ENCODE measurements around the gene EPS8L2.
"Not testable (repeated sequence)": the region's sequence is repeated elsewhere in the genome, so short reads cannot be mapped to it uniquely, and the experiment has no call there.

The EPS8L2 gene

GRCh38 chr11:705646-706438 is at the start of gene EPS8L2:
Gene EPS8L2, plus strand, starts transcription at chr11:706231. Its CDS starts 3,177 bp downstream, at chr11:709408.
- FAIRE-seq, result no peak

- FAIRE-seq, result no peak
Measured at GRCh38 chr11:656426-656825, 49.6 kb upstream of the EPS8L2 start.

- FAIRE-seq, result no peak
Measured at GRCh38 chr11:656866-657265, 49.2 kb upstream of the EPS8L2 start.

DNA sequence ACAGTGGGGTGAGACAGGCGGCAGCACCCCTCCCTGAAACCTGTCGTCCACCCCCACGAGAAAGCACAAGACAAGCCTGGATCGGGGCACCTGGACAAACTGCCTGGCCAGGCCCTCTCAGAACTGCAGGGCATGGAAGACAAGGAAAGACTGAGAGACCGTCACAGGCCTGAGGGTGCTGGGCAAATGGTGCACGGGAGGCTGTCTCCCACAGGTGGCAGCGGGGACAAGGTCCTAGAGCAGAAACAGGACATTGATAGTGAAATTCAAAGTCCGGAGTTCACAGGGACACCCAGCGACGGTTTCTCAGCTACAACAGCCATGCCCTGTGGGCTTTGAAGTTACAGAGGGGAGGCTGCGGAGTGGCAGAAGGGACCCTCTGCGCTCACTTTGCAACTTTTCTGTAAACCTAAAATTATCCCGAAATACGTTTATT is 48.3 kb upstream of the EPS8L2 start:
- FAIRE-seq, result no peak

GRCh38 chr11:659532-660085 is 46.4 kb upstream of the EPS8L2 start:
- no peak for FAIRE-seq

- FAIRE-seq, result no peak
Measured at GRCh38 chr11:660281-660680, 45.8 kb upstream of the EPS8L2 start.

DNA sequence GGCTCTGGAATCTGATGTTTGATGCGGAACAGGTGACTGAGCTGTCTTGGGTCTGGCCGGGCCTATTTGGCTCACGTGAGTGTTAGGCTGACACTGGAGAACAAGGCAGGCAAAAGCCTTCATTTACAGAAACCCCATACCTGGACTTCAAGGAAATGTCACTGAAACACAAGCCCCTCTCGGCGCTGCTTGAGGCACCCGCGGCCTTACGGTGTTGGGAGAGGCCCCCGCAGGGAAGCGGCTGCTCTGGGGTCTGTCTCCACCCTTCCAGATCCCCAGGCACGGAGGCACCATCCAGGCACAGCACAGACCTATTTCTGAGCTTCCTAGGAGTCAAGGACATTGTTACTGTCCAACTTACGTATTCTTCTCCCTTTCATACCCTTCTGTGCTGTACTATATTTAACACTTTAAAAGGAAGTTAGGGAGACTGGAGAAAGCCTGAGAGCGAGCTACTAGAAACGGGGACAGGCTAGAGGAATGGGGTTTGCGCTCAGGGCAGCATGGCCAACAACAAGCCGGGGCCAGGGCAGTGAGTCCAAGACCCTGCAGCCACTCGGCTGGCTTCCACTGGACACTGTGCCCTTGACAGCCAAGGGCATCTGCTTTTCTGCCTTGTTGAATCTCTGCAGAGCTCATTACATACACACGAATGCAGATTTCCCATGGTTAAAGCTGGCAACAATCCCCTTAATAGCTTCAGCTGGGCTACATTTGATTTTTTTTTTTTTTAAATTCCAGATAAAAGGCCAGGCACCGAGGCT is 45.2 kb upstream of the EPS8L2 start:
- no peak for FAIRE-seq

GRCh38 chr11:662689-663274 is 43.2 kb upstream of the EPS8L2 start:
- FAIRE-seq, result no peak

- FAIRE-seq, result no peak
Measured at GRCh38 chr11:665062-665703, 40.8 kb upstream of the EPS8L2 start.

DNA sequence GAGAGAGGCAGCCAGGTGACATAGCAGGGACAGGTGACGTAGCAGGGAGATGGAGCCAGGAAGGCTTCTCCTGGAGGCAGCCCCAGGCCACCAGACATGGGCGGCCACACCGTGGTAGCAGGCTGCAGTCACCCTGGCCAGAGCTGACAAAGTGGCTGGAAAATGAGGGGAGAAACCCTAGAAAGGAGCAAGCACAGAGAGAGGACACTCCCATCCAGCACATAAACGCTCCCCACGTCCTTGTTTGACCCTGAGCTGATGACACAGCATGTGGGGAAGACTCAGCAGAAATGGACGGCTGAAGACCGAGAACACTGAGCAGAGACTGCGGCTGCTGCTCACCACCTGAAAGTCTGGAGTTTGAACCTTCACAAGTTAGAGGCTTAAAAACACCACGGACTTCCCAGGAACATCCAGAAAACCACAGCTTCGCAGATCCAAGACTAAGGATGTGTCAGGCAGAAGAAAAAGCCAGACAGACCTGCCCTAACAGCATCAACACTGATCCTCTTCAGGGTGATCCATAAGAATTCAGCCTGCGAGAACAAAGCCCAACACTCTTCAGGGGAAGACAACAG is 40.2 kb upstream of the EPS8L2 start:
- FAIRE-seq, result no peak

- FAIRE-seq, result no peak
Measured at GRCh38 chr11:673866-674265, 32.2 kb upstream of the EPS8L2 start.

- no peak for FAIRE-seq
Measured at GRCh38 chr11:674406-674805, 31.6 kb upstream of the EPS8L2 start.

DNA sequence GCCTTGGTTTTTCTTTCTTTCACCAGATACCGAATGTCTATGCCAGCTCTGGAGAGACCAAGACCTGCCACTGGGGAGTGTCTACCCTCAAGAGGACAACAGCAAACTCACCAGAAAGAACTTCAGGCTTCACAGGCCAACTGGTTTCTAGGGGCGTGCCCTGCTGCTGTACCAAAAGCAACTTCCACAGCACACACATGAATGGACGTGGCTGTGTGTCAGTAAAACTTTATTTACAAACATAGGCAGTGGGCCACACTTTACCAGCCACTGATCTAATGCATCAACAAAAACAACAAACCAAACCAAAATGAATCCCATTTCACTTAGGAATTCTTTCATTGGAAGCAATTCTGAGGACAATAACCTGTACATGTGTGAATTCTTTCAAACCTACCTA is 27.7 kb upstream of the EPS8L2 start:
- no peak for FAIRE-seq

- FAIRE-seq, result no peak
Measured at GRCh38 chr11:679271-680207, 26.5 kb upstream of the EPS8L2 start.

DNA sequence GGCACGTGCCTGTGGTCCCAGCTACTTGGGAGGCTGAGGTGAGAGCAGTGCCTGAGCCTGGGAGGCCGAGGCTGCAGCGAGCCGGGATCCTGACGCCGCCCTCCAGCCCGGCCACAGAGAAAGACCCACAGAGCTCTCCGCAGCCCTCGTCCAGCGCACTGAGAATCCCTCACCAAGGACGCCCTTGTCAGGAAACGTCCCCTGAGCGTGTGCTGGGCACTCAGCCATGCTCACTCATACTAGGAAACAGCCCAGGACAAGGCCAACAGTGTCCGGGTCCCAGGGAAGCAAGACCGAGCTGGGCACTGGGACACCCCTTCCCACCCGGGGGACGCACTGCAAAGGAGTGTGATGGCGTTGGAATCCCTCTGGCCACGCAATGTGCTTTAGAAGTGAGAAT is 25.6 kb upstream of the EPS8L2 start:
- no peak for FAIRE-seq

GRCh38 chr11:680970-681369 is 25.1 kb upstream of the EPS8L2 start:
- FAIRE-seq, result no peak

DNA sequence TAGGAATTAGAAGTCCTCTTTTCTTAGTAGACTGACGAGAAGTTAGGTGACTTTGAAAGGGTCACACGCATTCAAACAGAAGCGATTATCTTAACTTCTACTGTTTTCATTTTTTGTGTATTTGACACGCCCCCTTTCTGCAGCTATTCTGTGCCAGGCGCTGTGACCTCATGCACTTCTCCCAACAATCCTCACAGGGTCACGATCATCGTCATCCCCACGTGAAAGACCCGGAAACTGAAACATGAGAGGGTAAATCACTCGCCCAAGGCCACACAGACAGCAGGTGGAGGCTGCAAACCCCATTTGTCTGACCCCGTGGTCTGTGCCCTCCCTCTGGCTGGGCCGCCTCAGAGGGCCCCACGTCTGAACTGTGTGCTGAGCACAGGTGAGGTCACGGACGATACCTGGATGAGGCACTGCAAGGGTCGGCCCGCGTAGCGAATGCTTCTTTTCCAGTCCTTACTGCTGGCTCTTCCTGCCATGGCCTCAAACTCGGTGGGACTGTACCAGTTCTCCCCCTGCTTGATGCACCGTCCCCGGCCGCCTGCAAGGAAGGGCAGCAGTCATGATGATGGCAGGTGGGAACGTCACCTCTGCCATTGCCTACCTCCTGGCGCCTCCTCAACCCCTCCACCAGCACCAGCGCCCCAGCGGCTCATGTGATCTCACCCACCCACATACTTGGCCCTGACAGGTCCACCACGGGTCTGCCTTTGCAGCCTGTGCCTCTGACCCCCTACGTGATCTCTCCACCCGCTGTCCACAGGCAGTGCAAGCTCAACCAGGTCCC is 19.4 kb upstream of the EPS8L2 start:
- FAIRE-seq, result no peak

- no peak for FAIRE-seq
Measured at GRCh38 chr11:687751-688150, 18.3 kb upstream of the EPS8L2 start.

DNA sequence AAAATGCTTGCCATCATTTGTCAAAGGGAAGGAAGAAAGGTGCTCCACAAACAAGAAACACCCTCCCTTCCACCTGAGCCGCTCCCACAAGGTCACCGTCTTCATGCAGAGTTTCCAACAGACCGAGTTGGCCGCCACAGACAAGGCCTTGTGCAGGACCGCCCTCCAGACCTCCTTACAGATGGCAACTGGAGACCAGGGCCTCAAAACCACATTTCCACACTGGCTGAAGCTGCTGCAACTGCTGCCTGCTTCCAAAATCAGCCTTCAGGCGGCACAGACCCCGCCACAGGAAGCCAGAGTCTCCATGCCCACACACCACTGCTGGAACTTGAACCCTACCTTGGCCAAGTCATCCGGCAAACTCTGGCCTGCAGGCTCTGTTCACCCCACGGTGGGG is 17.4 kb upstream of the EPS8L2 start:
- FAIRE-seq, result no peak

- FAIRE-seq, result no peak
Measured at GRCh38 chr11:689625-690024, 16.4 kb upstream of the EPS8L2 start.

- FAIRE-seq, result not testable (repeated sequence)
Measured at GRCh38 chr11:690244-690643, 15.8 kb upstream of the EPS8L2 start.
